ENCODE results near the gene KSR1. TPM values are rescaled to one million over a fixed set of nuclear protein-coding genes. Genes with fewer than 3 reads are reported as not detected.

KSR1 gene
- total and polyA plus RNA-seq, 9 of the 15 experiments (the other 6 are each of a cell fraction or from before 2014, with no cell fraction given): 1.4 to 51.7 (median 18.4) TPM

DNA sequence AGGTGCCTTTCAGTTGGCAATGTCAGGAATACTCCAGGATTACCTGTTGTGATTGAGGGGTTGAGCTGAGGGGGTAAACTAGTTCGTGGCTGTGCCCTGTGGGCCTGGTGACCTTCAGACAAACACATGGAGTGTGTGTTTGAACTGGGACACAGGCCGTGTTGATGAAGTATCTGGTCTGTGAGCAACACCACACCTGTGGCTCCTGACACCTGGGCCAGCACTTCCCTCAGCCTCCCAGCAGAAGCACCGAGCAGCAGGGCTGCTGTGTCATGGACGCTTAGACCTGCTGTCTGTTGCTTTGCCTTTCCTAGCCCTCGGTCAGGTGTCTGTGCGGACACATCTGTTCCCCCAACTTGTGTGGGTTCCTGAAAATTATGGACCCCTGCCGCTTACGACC, 82.9 kb downstream of the KSR1 start:
- CTCF ChIA-PET (ENCODE audit: low intra/inter-chr PET ratio): no interaction called here
- H3K4me2 ChIP-seq (ENCODE audit: insufficient read depth, low read length): no peak overlapping the region
- FAIRE-seq: no peak

More for the DNA sequence above, 82.9 kb downstream of the KSR1 start:
- H3K9ac ChIP-seq (ENCODE audit: insufficient read depth in 1 of 2, low read depth in 2 of 2, low read length in 2 of 2): no peak overlapping the region
- ATAC-seq: no peak
- BruUV-seq (replicated peaks): no TSS peak
- H2AFZ ChIP-seq (ENCODE audit: low read depth, low read length): no peak overlapping the region
- H3K36me3 ChIP-seq (ENCODE audit: control insufficient read depth, insufficient read depth, low read length): peaks cover 4% of the 10 kb centered on the region; the same call in 1 of the 3 replicates
- no peak overlapping the region for H3K27ac ChIP-seq (ENCODE audit: extremely low read depth, low read depth, low read length)
- H3K9me3 ChIP-seq (replicated peaks; ENCODE audit: control insufficient read depth, insufficient read depth, low read depth, low read length): no peaks in the 10 kb centered on the region
- peaks cover 23 to 35% of the 10 kb centered on the region in 2 experiments for H3K4me1 ChIP-seq (replicated peaks in 1 of 2; ENCODE audit: control insufficient read depth in 2 of 2, insufficient read depth in 2 of 2, low read length in 2 of 2)
- POLR2A ChIA-PET: no interaction called here
- peaks cover 69% of the 10 kb centered on the region for H4K20me1 ChIP-seq (replicated peaks; ENCODE audit: control insufficient read depth, insufficient read depth, low read length)
- H3K27me3 ChIP-seq (ENCODE audit: control insufficient read depth in 2 of 2, insufficient read depth in 2 of 2, low read length in 2 of 2): no peaks in the 10 kb centered on the region
- intact Hi-C loops (cut with micrococcal nuclease) (no loop called here), in situ Hi-C loops (cut with MboI) (no loop called here)
- DNase-seq (ENCODE audit: extremely low read depth in 1 of 4, low spot score in 3 of 4): no peak
- WGBS (ENCODE audit: insufficient coverage, low coverage, missing lambda C conversion rate): 73% methylated on average over 8 of the region's 8 CpGs
- peaks cover 7% of the 10 kb centered on the region for H3K9me1 ChIP-seq (ENCODE audit: control insufficient read depth, insufficient read depth, low read length)
- peaks cover 80% of the 10 kb centered on the region for H3K79me2 ChIP-seq (ENCODE audit: control insufficient read depth, insufficient read depth, low read length)
- no peak overlapping the region for H3K4me3 ChIP-seq
- TF ChIP-seq NR2C1 (IDR thresholded peaks at IDR 0.05) (no peak), NR2C1 (tag; IDR thresholded peaks at IDR 0.05) (no peak), PHTF2 (CRISPR knock-in tag; IDR thresholded peaks at IDR 0.05) (no peak), RBFOX2 (IDR thresholded peaks at IDR 0.05; ENCODE audit: low read depth, low read length) (no peak), ZNF644 (tag; IDR thresholded peaks at IDR 0.05; ENCODE audit: low read depth) (no peak), NR2C2 (CRISPR knock-in tag; IDR thresholded peaks at IDR 0.05) (no peak), NR2C2 (tag; IDR thresholded peaks at IDR 0.05) (no peak), NR2F6 (CRISPR knock-in tag; IDR thresholded peaks at IDR 0.05) (no peak), ZFP1 (CRISPR knock-in tag; IDR thresholded peaks at IDR 0.05) (no peak), MECOM (CRISPR knock-in tag; IDR thresholded peaks at IDR 0.05) (no peak), SIRT6 (IDR thresholded peaks at IDR 0.05; ENCODE audit: low read depth, low read length) (no peak)
- TF ChIP-seq, protein P1, sequence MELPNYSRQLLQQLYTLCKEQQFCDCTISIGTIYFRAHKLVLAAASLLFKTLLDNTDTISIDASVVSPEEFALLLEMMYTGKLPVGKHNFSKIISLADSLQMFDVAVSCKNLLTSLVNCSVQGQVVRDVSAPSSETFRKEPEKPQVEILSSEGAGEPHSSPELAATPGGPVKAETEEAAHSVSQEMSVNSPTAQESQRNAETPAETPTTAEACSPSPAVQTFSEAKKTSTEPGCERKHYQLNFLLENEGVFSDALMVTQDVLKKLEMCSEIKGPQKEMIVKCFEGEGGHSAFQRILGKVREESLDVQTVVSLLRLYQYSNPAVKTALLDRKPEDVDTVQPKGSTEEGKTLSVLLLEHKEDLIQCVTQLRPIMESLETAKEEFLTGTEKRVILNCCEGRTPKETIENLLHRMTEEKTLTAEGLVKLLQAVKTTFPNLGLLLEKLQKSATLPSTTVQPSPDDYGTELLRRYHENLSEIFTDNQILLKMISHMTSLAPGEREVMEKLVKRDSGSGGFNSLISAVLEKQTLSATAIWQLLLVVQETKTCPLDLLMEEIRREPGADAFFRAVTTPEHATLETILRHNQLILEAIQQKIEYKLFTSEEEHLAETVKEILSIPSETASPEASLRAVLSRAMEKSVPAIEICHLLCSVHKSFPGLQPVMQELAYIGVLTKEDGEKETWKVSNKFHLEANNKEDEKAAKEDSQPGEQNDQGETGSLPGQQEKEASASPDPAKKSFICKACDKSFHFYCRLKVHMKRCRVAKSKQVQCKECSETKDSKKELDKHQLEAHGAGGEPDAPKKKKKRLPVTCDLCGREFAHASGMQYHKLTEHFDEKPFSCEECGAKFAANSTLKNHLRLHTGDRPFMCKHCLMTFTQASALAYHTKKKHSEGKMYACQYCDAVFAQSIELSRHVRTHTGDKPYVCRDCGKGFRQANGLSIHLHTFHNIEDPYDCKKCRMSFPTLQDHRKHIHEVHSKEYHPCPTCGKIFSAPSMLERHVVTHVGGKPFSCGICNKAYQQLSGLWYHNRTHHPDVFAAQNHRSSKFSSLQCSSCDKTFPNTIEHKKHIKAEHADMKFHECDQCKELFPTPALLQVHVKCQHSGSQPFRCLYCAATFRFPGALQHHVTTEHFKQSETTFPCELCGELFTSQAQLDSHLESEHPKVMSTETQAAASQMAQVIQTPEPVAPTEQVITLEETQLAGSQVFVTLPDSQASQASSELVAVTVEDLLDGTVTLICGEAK (IDR thresholded peaks at IDR 0.05): no peak
- TF ChIP-seq, protein P1 (CRISPR knock-in tag; IDR thresholded peaks at IDR 0.05): no peak
